Measurements from ENCODE around the gene APC. TPM values are rescaled to one million over a fixed set of nuclear protein-coding genes. Genes with fewer than 3 reads are reported as not detected.
A peak's percentile ranks its signal among the peaks of the same experiment; 100 is the strongest.

Gene APC
- total RNA-seq (10 to 100 TPM; 11.7 to 24.0 (median 16.5) TPM), polyA plus RNA-seq (1 to 10 TPM; 4.2 to 4.3 TPM)

DNA sequence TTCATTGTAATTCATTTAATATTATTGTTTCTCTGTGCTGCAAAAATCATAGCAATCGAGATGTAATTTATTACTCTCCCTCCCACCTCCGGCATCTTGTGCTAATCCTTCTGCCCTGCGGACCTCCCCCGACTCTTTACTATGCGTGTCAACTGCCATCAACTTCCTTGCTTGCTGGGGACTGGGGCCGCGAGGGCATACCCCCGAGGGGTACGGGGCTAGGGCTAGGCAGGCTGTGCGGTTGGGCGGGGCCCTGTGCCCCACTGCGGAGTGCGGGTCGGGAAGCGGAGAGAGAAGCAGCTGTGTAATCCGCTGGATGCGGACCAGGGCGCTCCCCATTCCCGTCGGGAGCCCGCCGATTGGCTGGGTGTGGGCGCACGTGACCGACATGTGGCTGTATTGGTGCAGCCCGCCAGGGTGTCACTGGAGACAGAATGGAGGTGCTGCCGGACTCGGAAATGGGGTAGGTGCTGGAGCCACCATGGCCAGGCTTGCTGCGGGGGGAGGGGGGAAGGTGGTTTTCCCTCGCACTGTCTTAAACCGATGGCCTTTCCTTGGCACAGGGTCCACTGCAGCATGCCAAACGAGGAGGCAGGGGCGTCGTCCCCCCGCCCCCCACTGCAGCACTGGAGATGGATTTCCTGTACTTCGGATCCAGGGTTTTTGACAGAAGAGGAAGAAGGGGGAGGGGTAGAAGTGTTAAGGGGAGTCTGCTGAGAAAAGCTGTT, at the start of gene APC:
Gene APC, plus strand, starts transcription at position 423 of the 728 bp plus-strand sequence. CDS start 17,006 bp downstream, outside the sequence.
- FAIRE-seq = no peak

GRCh38 chr5:112689155-112689909, 48.4 kb upstream of the APC start:
- Histone ChIP-seq H3K36me3 (no peaks in the 10 kb centered on the region), H3K9me3 (no peaks in the 10 kb centered on the region), H3K4me3 (no peak overlapping the region), H3K27ac (no peak overlapping the region), H3K27me3 (no peaks in the 10 kb centered on the region), H3K4me1 (no peaks in the 10 kb centered on the region)
- intact Hi-C loops (cut with DNase I) = no loop called here
- DNase-seq (no peak), ATAC-seq (no peak), FAIRE-seq (no peak)
- TF ChIP-seq CTCF (IDR thresholded peaks at IDR 0.05) = no peak
- WGBS, 2 donors = 45 to 50% methylated on average over 3 of the region's 3 CpGs

More for the DNA sequence above, at the start of gene APC:
- DNase-seq (peak; percentile 73 to 89 (median 77)), ATAC-seq (peak; percentile 98 to 99 (median 98))
- Histone ChIP-seq H3K36me3 (no peaks in the 10 kb centered on the region), H3K27me3 (no peaks in the 10 kb centered on the region), H3K27ac (peak within 1 kb of the TSS in 1 of 4 donors; percentile 23), H3K9me3 (no peaks in the 10 kb centered on the region), H3K4me1 (peaks cover 0 to 8% (median 0%) of the 10 kb centered on the region in 3 donors), H3K4me3 (peak within 1 kb of the TSS; percentile 25 to 48 (median 29))
- TF ChIP-seq CTCF (IDR thresholded peaks at IDR 0.05) = no peak
- intact Hi-C loops (cut with DNase I) = no loop called here
- 24 to 39% methylated on average over 36 of the region's 36 CpGs for WGBS, 2 donors

- H3K9me3 ChIP-seq = no peaks in the 10 kb centered on the region
- no peak overlapping the region for H3K27ac ChIP-seq
- no peak for TF ChIP-seq CTCF (IDR thresholded peaks at IDR 0.05)
- no peaks in the 10 kb centered on the region for H3K27me3 ChIP-seq
- FAIRE-seq = no peak
- ATAC-seq = no peak
- no peaks in the 10 kb centered on the region for H3K4me1 ChIP-seq
- H3K36me3 ChIP-seq = no peaks in the 10 kb centered on the region
- no peak overlapping the region for H3K4me3 ChIP-seq
- WGBS, 2 donors = 80 to 86% methylated on average over 3 of the region's 3 CpGs
- DNase-seq = no peak
- intact Hi-C loops (cut with DNase I) = no loop called here
These were observed 46.9 kb upstream of the APC start for GRCh38 chr5:112690605-112691338.

DNA sequence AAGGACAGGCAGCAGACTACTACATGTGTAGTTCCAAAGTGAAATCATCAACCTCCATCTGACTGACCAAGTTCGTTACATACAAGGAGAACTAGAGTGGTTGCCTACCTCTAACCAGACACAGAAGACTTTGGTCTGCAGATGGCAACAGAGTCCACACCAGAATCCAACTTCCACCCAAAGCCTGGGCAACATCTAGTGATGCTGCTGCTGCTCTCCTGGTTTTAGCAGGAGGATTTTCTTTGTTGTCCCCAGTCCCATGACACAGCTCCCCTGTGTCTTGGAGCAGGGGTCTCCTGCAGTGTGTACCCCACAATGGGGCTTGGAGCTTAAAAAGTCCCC, 46.4 kb upstream of the APC start:
- Histone ChIP-seq H3K4me1 (no peaks in the 10 kb centered on the region), H3K9me3 (no peaks in the 10 kb centered on the region), H3K27me3 (no peaks in the 10 kb centered on the region), H3K27ac (no peak overlapping the region), H3K36me3 (no peaks in the 10 kb centered on the region), H3K4me3 (no peak overlapping the region)
- no peak for FAIRE-seq
- intact Hi-C loops (cut with DNase I) = no loop called here
- peak in 1 of 4 donors; percentile 19 for ATAC-seq
- WGBS, 2 donors = 59 to 78% methylated on average over 1 of the region's 1 CpG
- TF ChIP-seq CTCF (IDR thresholded peaks at IDR 0.05) = no peak
- no peak for DNase-seq

Measured in pancreas (tissue), 10 donors.